ENCODE results near the gene RXRA.

DNA sequence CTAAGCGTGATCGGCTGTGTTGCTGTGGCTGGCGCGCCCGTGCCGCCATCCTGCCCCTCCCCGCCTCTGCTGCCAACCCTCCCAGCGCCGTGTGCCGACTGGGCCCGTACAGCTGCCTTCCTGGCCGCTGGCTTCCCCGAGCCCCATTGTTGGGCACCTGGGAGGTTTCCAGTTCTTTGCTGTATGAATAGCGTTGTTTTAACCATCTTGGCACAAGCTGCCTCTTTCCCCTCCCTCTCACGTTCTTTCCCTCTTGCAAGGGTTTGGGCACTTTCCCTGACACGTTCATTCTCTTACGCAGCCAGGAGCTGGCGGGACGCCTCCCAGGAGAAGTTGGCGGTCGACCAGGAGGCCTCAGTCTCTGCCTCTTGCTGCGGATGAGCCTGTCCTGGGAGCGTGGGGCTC, 43.1 kb upstream of the RXRA start:
- TF ChIP-seq CTCF (IDR thresholded peaks at IDR 0.05) (no peak), POLR2AphosphoS5 (IDR thresholded peaks at IDR 0.05) (no peak), POLR2A (IDR thresholded peaks at IDR 0.05) (no peak), EP300 (IDR thresholded peaks at IDR 0.05) (no peak)

Data from upper lobe of left lung (tissue), 4 donors.